Ascending aorta (tissue), 2 donors: ENCODE results near the gene AKAP6. TPM values are rescaled to one million over a fixed set of nuclear protein-coding genes. Genes with fewer than 3 reads are reported as not detected.

Experiments used
- DNase-seq, 2 donors: peaks; one replicate each; pipeline ENCODE4 v3.0.0-alpha.2; 2019; ENCODE audit warnings: low spot score in 2 of 2
- H3K27ac ChIP-seq, 2 donors: fragments of 200-600 bp; sonication (generic); one replicate each; pipeline ENCODE4 v1.5.1; 2016 to 2017; ENCODE audit warnings: mild to moderate bottlenecking in 1 of 2
- H3K27me3 ChIP-seq: fragments of 200-600 bp; sonication (generic); one replicate; pipeline ENCODE4 v1.5.1; 2017
- H3K36me3 ChIP-seq, 2 donors: fragments of 200-600 bp; sonication (generic); one replicate each; pipeline ENCODE4 v1.5.1; 2016
- H3K4me1 ChIP-seq, 2 donors: fragments of 200-600 bp; sonication (generic); one replicate each; pipeline ENCODE4 v1.5.1; 2016 to 2017; ENCODE audit warnings: mild to moderate bottlenecking in 1 of 2
- H3K4me3 ChIP-seq, 2 donors: fragments of 200-600 bp; sonication (generic); one replicate each; pipeline ENCODE4 v1.5.1; 2016 to 2017; ENCODE audit warnings: mild to moderate bottlenecking in 1 of 2
- H3K9me3 ChIP-seq, 2 donors: fragments of 200-600 bp; sonication (generic); one replicate each; pipeline ENCODE4 v1.5.1; 2016
- CTCF ChIP-seq, 3 experiments: fragments of 200-600 bp in 2 of 3; fragments of 450-650 bp in 1 of 3; sonication (generic) in 2 of 3; IDR thresholded peaks; one replicate each; pipeline ENCODE4 v1.5.1; 2016 to 2019; ENCODE audit warnings: antibody characterized with exemption in 3 of 3, mild to moderate bottlenecking in 1 of 3, moderate library complexity in 1 of 3
- intact Hi-C: fragments of 100-400 bp; cut with DNase I; formaldehyde crosslinking; loops from one replicate; pipeline ENCODE4 v1.15.1; 2023
- total RNA-seq: library from RNA; depleted of rRNA; stranded (reverse); fragments of >200 nt; gene quantifications from one replicate; pipeline ENCODE4 v1.1.0, GENCODE V29; 2016

The AKAP6 gene
- total RNA-seq, 1 donor from 2014 or later, result 21.1 TPM

GRCh38 chr14:32396885-32397284 lies 67.8 kb downstream of the AKAP6 start:
- Histone ChIP-seq H3K4me1 (peaks cover 0 to 4% of the 10 kb centered on the region in 2 donors), H3K27ac (no peak overlapping the region), H3K9me3 (no peaks in the 10 kb centered on the region), H3K4me3 (no peak overlapping the region), H3K27me3 (no peaks in the 10 kb centered on the region), H3K36me3 (no peaks in the 10 kb centered on the region)
- no peak for TF ChIP-seq CTCF (IDR thresholded peaks at IDR 0.05)
- no peak for DNase-seq
- intact Hi-C loops, result no loop called here

GRCh38 chr14:32397861-32398640 lies 69.0 kb downstream of the AKAP6 start:
- DNase-seq, result no peak
- Histone ChIP-seq H3K4me3 (no peak overlapping the region), H3K27me3 (no peaks in the 10 kb centered on the region), H3K27ac (no peak overlapping the region), H3K36me3 (no peaks in the 10 kb centered on the region), H3K4me1 (peaks cover 0 to 4% of the 10 kb centered on the region in 2 donors), H3K9me3 (no peaks in the 10 kb centered on the region)
- no peak for TF ChIP-seq CTCF (IDR thresholded peaks at IDR 0.05)
- intact Hi-C loops, result no loop called here

GRCh38 chr14:32399920-32400319 lies 70.8 kb downstream of the AKAP6 start:
- no peak for TF ChIP-seq CTCF (IDR thresholded peaks at IDR 0.05)
- H3K9me3 ChIP-seq, result no peaks in the 10 kb centered on the region
- H3K27me3 ChIP-seq, result no peaks in the 10 kb centered on the region
- intact Hi-C loops, result no loop called here
- H3K27ac ChIP-seq, result no peak overlapping the region
- H3K36me3 ChIP-seq, result no peaks in the 10 kb centered on the region
- peaks cover 0 to 4% of the 10 kb centered on the region in 2 donors for H3K4me1 ChIP-seq
- no peak overlapping the region for H3K4me3 ChIP-seq
- no peak for DNase-seq

GRCh38 chr14:32400480-32400879 lies 71.4 kb downstream of the AKAP6 start:
- no peak overlapping the region for H3K27ac ChIP-seq
- DNase-seq, result no peak
- intact Hi-C loops, result no loop called here
- H3K9me3 ChIP-seq, result no peaks in the 10 kb centered on the region
- peaks cover 0 to 4% of the 10 kb centered on the region in 2 donors for H3K4me1 ChIP-seq
- H3K27me3 ChIP-seq, result no peaks in the 10 kb centered on the region
- H3K36me3 ChIP-seq, result no peaks in the 10 kb centered on the region
- no peak for TF ChIP-seq CTCF (IDR thresholded peaks at IDR 0.05)
- no peak overlapping the region for H3K4me3 ChIP-seq

GRCh38 chr14:32403021-32403420 lies 73.9 kb downstream of the AKAP6 start:
- no peak for DNase-seq
- Histone ChIP-seq H3K4me1 (peaks cover 0 to 2% of the 10 kb centered on the region in 2 donors), H3K27ac (no peak overlapping the region), H3K36me3 (no peaks in the 10 kb centered on the region), H3K9me3 (no peaks in the 10 kb centered on the region), H3K4me3 (no peak overlapping the region), H3K27me3 (no peaks in the 10 kb centered on the region)
- intact Hi-C loops, result no loop called here
- no peak for TF ChIP-seq CTCF (IDR thresholded peaks at IDR 0.05)
